Brain microvascular endothelial cell (primary cell): ENCODE measurements around the gene TMEM161A.
A peak's percentile ranks its signal among the peaks of the same experiment; 100 is the strongest.
"Not testable (repeated sequence)": the region's sequence is repeated elsewhere in the genome, so short reads cannot be mapped to it uniquely, and the experiment has no call there.

Source experiments
- DNase-seq: peaks from one replicate; pipeline ENCODE4 v3.0.0-alpha.2; 2020
- H3K27ac ChIP-seq: fragments of 250-450 bp; sonication (Bioruptor Pico); 2 replicates; pipeline ENCODE4 v1.5.1; 2020; ENCODE audit warnings: mild to moderate bottlenecking, moderate library complexity
- H3K27me3 ChIP-seq: fragments of 250-450 bp; sonication (Bioruptor Pico); replicated peaks from 2 replicates; pipeline ENCODE4 v1.5.1; 2020; ENCODE audit warnings: mild to moderate bottlenecking
- H3K36me3 ChIP-seq: fragments of 250-450 bp; sonication (Bioruptor Pico); replicated peaks from 2 replicates; pipeline ENCODE4 v1.5.1; 2020; ENCODE audit warnings: mild to moderate bottlenecking
- H3K4me3 ChIP-seq: 2 replicates; pipeline ENCODE4 v1.5.1; 2011; ENCODE audit warnings: low read depth, mild to moderate bottlenecking, control low read depth, low read length, moderate library complexity
- CTCF ChIP-seq: IDR thresholded peaks from 2 replicates; pipeline ENCODE4 v1.5.1; 2011; ENCODE audit warnings: low read depth, mild to moderate bottlenecking, moderate library complexity, low read length, control low read depth, inconsistent platforms; ENCODE audit errors: missing control alignments
- in situ Hi-C: cut with HindIII; loops from 2 replicates; pipeline ENCODE4 v1.10.0; 2017; ENCODE audit warnings: low sequenced_read_pairs, low pct_ligation_motif_present

The TMEM161A gene

GRCh38 chr19:19151418-19151817 lies 13.1 kb upstream of the TMEM161A start:
- in situ Hi-C loops, result no loop called here
- Histone ChIP-seq H3K36me3 (no peaks in the 10 kb centered on the region), H3K27me3 (no peaks in the 10 kb centered on the region), H3K4me3 (no peak overlapping the region), H3K27ac (no peak overlapping the region)
- no peak for DNase-seq
- TF ChIP-seq CTCF, result no peak

- in situ Hi-C loops, result no loop called here
- Histone ChIP-seq H3K36me3 (no peaks in the 10 kb centered on the region), H3K4me3 (no peak overlapping the region), H3K27ac (no peak overlapping the region), H3K27me3 (no peaks in the 10 kb centered on the region)
- no peak for DNase-seq
- TF ChIP-seq CTCF, result no peak
Measured at GRCh38 chr19:19149435-19149834, 11.2 kb upstream of the TMEM161A start.

GRCh38 chr19:19148504-19148903 lies 10.2 kb upstream of the TMEM161A start:
- H3K27ac ChIP-seq, in situ Hi-C loops: not testable (repeated sequence)

GRCh38 chr19:19147344-19147743 lies 9.1 kb upstream of the TMEM161A start:
- TF ChIP-seq CTCF, result no peak
- Histone ChIP-seq H3K27ac (no peak overlapping the region), H3K36me3 (no peaks in the 10 kb centered on the region), H3K4me3 (no peak overlapping the region), H3K27me3 (no peaks in the 10 kb centered on the region)
- in situ Hi-C loops, result no loop called here
- no peak for DNase-seq

More at GRCh38 chr19:19148504-19148903, 10.2 kb upstream of the TMEM161A start:
- H3K36me3 ChIP-seq, H3K4me3 ChIP-seq, H3K27me3 ChIP-seq, DNase-seq: not testable (repeated sequence)

- no peak for TF ChIP-seq CTCF
- no peak for DNase-seq
- Histone ChIP-seq H3K27me3 (no peaks in the 10 kb centered on the region), H3K27ac (no peak overlapping the region), H3K4me3 (no peak overlapping the region), H3K36me3 (no peaks in the 10 kb centered on the region)
- in situ Hi-C loops, result no loop called here
Measured at GRCh38 chr19:19146865-19147264, 8.6 kb upstream of the TMEM161A start.

- DNase-seq, result peak; percentile 37
- in situ Hi-C loops, result no loop called here
- peak; percentile 98 for TF ChIP-seq CTCF
- Histone ChIP-seq H3K27ac (no peak overlapping the region), H3K27me3 (no peaks in the 10 kb centered on the region), H3K4me3 (peak overlapping the region; percentile 35), H3K36me3 (no peaks in the 10 kb centered on the region)
Measured at GRCh38 chr19:19145684-19146608, 7.7 kb upstream of the TMEM161A start.
